Breast epithelium (tissue), 4 donors: ENCODE measurements around the gene CTNS. TPM values are rescaled to one million over a fixed set of nuclear protein-coding genes. Genes with fewer than 3 reads are reported as not detected.

Experiments used
- DNase-seq, 2 donors: peaks; one replicate each; pipeline ENCODE4 v3.0.0-alpha.2; 2019; ENCODE audit warnings: low spot score in 2 of 2
- H3K27ac ChIP-seq, 2 donors: fragments of 200-600 bp; sonication (generic) in 1 of 2; one replicate each; pipeline ENCODE4 v1.5.1; 2016 to 2019; ENCODE audit warnings: mild to moderate bottlenecking in 1 of 2
- H3K27me3 ChIP-seq, 2 donors: fragments of 200-600 bp; sonication (generic) in 1 of 2; one replicate each; pipeline versions ENCODE4 v1.5.1 to v1.6.0; 2017 to 2019; ENCODE audit warnings: control low read depth in 1 of 2, mild to moderate bottlenecking in 1 of 2
- H3K36me3 ChIP-seq: fragments of 200-600 bp; one replicate; pipeline ENCODE4 v1.5.1; 2019
- H3K4me1 ChIP-seq, 2 donors: fragments of 200-600 bp; sonication (generic); one replicate each; pipeline ENCODE4 v1.5.1; 2016 to 2019; ENCODE audit warnings: control low read depth in 1 of 2
- H3K4me3 ChIP-seq, 3 donors: fragments of 200-600 bp; sonication (generic); 1 replicate in 2 of 3; 2 replicates in 1 of 3; pipeline ENCODE4 v1.5.1; 2016 to 2019; ENCODE audit warnings: mild to moderate bottlenecking in 3 of 3, moderate library complexity in 2 of 3
- H3K9me3 ChIP-seq, 2 donors: fragments of 200-600 bp; sonication (generic) in 1 of 2; one replicate each; pipeline ENCODE4 v1.5.1; 2016 to 2019; ENCODE audit warnings: control low read depth in 1 of 2
- CTCF ChIP-seq, 3 donors: fragments of 450-650 bp; IDR thresholded peaks; one replicate each; pipeline ENCODE4 v1.5.1; 2016 to 2017; ENCODE audit warnings: antibody characterized with exemption in 3 of 3, mild to moderate bottlenecking in 3 of 3, moderate library complexity in 3 of 3
- POLR2A ChIP-seq: fragments of 450-650 bp; IDR thresholded peaks from one replicate; pipeline ENCODE4 v1.6.1; 2016; ENCODE audit warnings: antibody characterized with exemption, mild to moderate bottlenecking, moderate library complexity
- POLR2AphosphoS5 ChIP-seq, 3 donors: sonication (generic); formaldehyde crosslinking; IDR thresholded peaks; one replicate each; pipeline ENCODE4 v1.6.1; 2017; ENCODE audit warnings: antibody characterized with exemption in 3 of 3
- intact Hi-C: fragments of 100-400 bp; cut with DNase I; formaldehyde crosslinking; loops from one replicate; pipeline ENCODE4 v1.15.1; 2023; ENCODE audit warnings: low total_unique reads
- total RNA-seq, 3 donors: library from RNA; depleted of rRNA; stranded (reverse); fragments of >200 nt; gene quantifications; one replicate each; pipeline ENCODE4 v1.1.0, GENCODE V29; 2016

Gene CTNS
- total RNA-seq, 3 donors from 2014 or later, result 20.0 to 31.0 (median 20.1) TPM

DNA sequence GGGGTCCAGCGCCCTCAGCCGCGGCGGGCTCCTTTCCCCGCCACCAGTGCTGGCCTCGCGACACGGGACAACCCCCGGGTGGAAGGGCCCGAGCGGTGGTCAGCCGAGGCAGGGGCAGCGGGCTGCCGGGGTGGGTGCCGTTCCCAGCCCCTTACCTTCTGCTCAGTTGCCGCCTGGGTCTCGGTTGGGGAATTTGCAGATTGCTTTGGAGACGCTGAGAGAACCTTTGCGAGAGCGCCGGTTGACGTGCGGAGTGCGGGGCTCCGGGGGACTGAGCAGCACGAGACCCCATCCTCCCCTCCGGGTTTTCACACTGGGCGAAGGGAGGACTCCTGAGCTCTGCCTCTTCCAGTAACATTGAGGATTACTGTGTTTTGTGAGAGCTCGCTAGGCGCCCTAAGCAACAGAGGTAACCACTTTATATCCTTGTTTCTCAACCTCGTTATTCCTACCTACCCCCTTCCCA is 381 bp downstream of the CTNS start:
- Histone ChIP-seq H3K27me3 (no peaks in the 10 kb centered on the region), H3K27ac (peak overlapping the region; percentile 99), H3K9me3 (no peaks in the 10 kb centered on the region), H3K4me3 (peak overlapping the region; percentile 93 to 98 (median 96)), H3K4me1 (peaks cover 0 to 7% of the 10 kb centered on the region in 2 donors), H3K36me3 (no peaks in the 10 kb centered on the region)
- TF ChIP-seq CTCF (IDR thresholded peaks at IDR 0.05) (no peak), POLR2AphosphoS5 (IDR thresholded peaks at IDR 0.05) (no peak), POLR2A (no peak)
- intact Hi-C loops, result no loop called here
- no peak for DNase-seq

- no peak for TF ChIP-seq POLR2AphosphoS5 (IDR thresholded peaks at IDR 0.05)
- no peak for TF ChIP-seq POLR2A
- TF ChIP-seq CTCF (IDR thresholded peaks at IDR 0.05), result no peak
- intact Hi-C loops, result no loop called here
- Histone ChIP-seq H3K27me3 (no peaks in the 10 kb centered on the region), H3K9me3 (no peaks in the 10 kb centered on the region), H3K4me1 (peaks cover 0 to 7% of the 10 kb centered on the region in 2 donors), H3K4me3 (no peak overlapping the region), H3K36me3 (no peaks in the 10 kb centered on the region), H3K27ac (no peak overlapping the region)
- DNase-seq, result no peak
Measured at GRCh38 chr17:3639981-3640596, 3.5 kb downstream of the CTNS start.

DNA sequence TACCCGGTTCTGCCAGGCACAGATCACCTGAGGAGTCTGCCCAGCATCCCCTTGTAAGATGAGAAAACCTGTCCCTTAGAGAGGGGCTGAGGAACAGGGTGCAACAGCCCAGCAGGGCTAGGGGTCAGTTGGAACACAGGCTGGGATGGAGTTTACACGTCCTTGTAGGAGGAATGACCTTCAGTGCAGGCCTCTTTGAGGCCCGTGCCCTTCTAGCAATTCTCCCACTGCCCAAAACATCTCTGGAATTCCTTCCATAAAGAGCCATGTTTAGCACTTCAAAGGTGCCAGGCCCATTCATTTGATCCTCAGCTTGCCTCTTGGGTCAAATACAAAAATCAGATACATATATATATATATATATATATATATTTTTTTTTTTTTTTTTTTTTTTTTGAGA is 4.5 kb downstream of the CTNS start:
- Histone ChIP-seq H3K4me1 (peaks cover 0 to 7% of the 10 kb centered on the region in 2 donors), H3K27me3 (no peaks in the 10 kb centered on the region), H3K4me3 (no peak overlapping the region), H3K36me3 (no peaks in the 10 kb centered on the region), H3K9me3 (no peaks in the 10 kb centered on the region), H3K27ac (no peak overlapping the region)
- no peak for DNase-seq
- intact Hi-C loops, result no loop called here
- no peak for TF ChIP-seq POLR2AphosphoS5 (IDR thresholded peaks at IDR 0.05)
- no peak for TF ChIP-seq POLR2A
- no peak for TF ChIP-seq CTCF (IDR thresholded peaks at IDR 0.05)

GRCh38 chr17:3641717-3642486 is 5.3 kb downstream of the CTNS start:
- TF ChIP-seq CTCF (IDR thresholded peaks at IDR 0.05) (no peak), POLR2A (no peak), POLR2AphosphoS5 (IDR thresholded peaks at IDR 0.05) (no peak)
- no peak overlapping the region for H3K27ac ChIP-seq
- peaks cover 0 to 7% of the 10 kb centered on the region in 2 donors for H3K4me1 ChIP-seq
- H3K27me3 ChIP-seq, result no peaks in the 10 kb centered on the region
- H3K36me3 ChIP-seq, result no peaks in the 10 kb centered on the region
- H3K4me3 ChIP-seq, result no peak overlapping the region
- no peaks in the 10 kb centered on the region for H3K9me3 ChIP-seq
- intact Hi-C loops, result no loop called here
- no peak for DNase-seq

GRCh38 chr17:3643889-3644349 is 7.4 kb downstream of the CTNS start:
- Histone ChIP-seq H3K27ac (no peak overlapping the region), H3K36me3 (no peaks in the 10 kb centered on the region), H3K4me3 (no peak overlapping the region), H3K9me3 (no peaks in the 10 kb centered on the region), H3K27me3 (no peaks in the 10 kb centered on the region), H3K4me1 (no peaks in the 10 kb centered on the region)
- DNase-seq, result no peak
- no peak for TF ChIP-seq POLR2A
- no peak for TF ChIP-seq POLR2AphosphoS5 (IDR thresholded peaks at IDR 0.05)
- no peak for TF ChIP-seq CTCF (IDR thresholded peaks at IDR 0.05)
- intact Hi-C loops, result no loop called here
